Smooth muscle cell (in vitro differentiated cells): Measurements from ENCODE around the gene ANXA1. TPM values are rescaled to one million over a fixed set of nuclear protein-coding genes. Genes with fewer than 3 reads are reported as not detected.

Source experiments
- DNase-seq: peaks from one replicate; lab custom pipeline; 2025; ENCODE audit not compliant: unreplicated experiment; lab: John Stamatoyannopoulos, UW
- H2AFZ ChIP-seq: fragments of 200-600 bp; sonication (generic); 2 replicates; pipeline ENCODE4 v1.6.0; 2016; ENCODE audit warnings: antibody characterized with exemption, low read depth, mild to moderate bottlenecking
- H3F3A ChIP-seq: fragments of 200-600 bp; sonication (generic); 2 replicates; pipeline ENCODE4 v1.6.0; 2017; ENCODE audit warnings: antibody characterized with exemption, low read depth
- H3K27ac ChIP-seq: fragments of 200-600 bp; sonication (generic); 2 replicates; pipeline ENCODE4 v1.5.1; 2016; ENCODE audit warnings: low read depth, mild to moderate bottlenecking
- H3K27me3 ChIP-seq: fragments of 200-600 bp; sonication (generic); 2 replicates; pipeline ENCODE4 v1.6.1; 2016; ENCODE audit warnings: low read depth, mild to moderate bottlenecking
- H3K36me3 ChIP-seq: fragments of 200-600 bp; sonication (generic); 2 replicates; pipeline ENCODE4 v1.5.1; 2016; ENCODE audit warnings: low read depth
- H3K4me1 ChIP-seq: fragments of 200-600 bp; sonication (generic); 2 replicates; pipeline ENCODE4 v1.5.1; 2016; ENCODE audit warnings: low read depth
- H3K4me2 ChIP-seq: fragments of 200-600 bp; sonication (generic); 2 replicates; pipeline ENCODE4 v1.6.0; 2016; ENCODE audit warnings: mild to moderate bottlenecking
- H3K4me3 ChIP-seq: fragments of 200-600 bp; sonication (generic); 2 replicates; pipeline ENCODE4 v1.5.1; 2016; ENCODE audit warnings: mild to moderate bottlenecking
- H3K79me2 ChIP-seq: fragments of 200-600 bp; sonication (generic); 2 replicates; pipeline ENCODE4 v1.6.0; 2016; ENCODE audit warnings: low read depth, mild to moderate bottlenecking
- H3K9ac ChIP-seq: fragments of 200-600 bp; sonication (generic); 2 replicates; pipeline ENCODE4 v1.6.0; 2016; ENCODE audit warnings: low read depth
- H3K9me3 ChIP-seq: fragments of 200-600 bp; sonication (generic); replicated peaks from 2 replicates; pipeline ENCODE4 v1.5.1; 2016; ENCODE audit warnings: low read depth
- H4K20me1 ChIP-seq: fragments of 200-600 bp; sonication (generic); 2 replicates; pipeline ENCODE4 v1.6.0; 2016; ENCODE audit warnings: low read depth
- CTCF ChIP-seq: fragments of 200-600 bp; sonication (generic); IDR thresholded peaks from 2 replicates; pipeline ENCODE4 v1.5.1; 2017; ENCODE audit warnings: borderline replicate concordance, mild to moderate bottlenecking, antibody characterized with exemption; ENCODE audit not compliant: insufficient read depth, poor library complexity, severe bottlenecking
- WGBS: methylation state at CpG from one replicate; pipeline ENCODE4 v1.1.7; 2016; ENCODE audit warnings: low lambda C conversion rate; 5-methylcytosine and 5-hydroxymethylcytosine counted together
- polyA plus RNA-seq: library from polyadenylated mRNA; unstranded; fragments of >200 nt; fragmentation: Nextera tagmentation; extraction: Ambion mirVana; gene quantifications from 2 replicates; pipeline ENCODE4 v1.2.1, GENCODE V29; 2016
- total RNA-seq: library from RNA; depleted of rRNA; stranded (reverse); fragments of >200 nt; gene quantifications from 2 replicates; pipeline ENCODE4 v1.2.3, GENCODE V29; 2014

Gene ANXA1
- total and polyA plus RNA-seq, 2 experiments from 2014 or later, result 266 to 967 TPM

DNA sequence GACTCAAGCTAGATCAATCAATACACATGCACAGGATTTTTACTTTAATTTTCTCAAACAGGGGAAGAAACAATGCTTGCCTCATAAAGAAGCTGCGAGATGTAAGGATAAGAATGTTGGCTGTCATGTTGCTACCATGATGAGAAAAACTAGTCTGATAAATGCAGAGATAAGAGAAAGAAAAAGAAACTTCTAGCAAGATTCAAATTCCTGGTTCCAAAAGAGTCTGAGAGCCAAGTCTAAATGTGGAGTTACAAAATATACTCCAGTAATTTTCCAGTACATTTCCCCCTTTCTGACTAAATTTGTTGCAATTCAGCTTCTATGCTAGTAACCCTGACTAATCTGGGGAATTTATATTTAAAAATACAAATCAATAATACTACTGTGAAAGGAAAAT, 10.4 kb upstream of the ANXA1 start:
- Histone ChIP-seq H3K9me3 (no peaks in the 10 kb centered on the region), H3K4me1 (peaks cover 23% of the 10 kb centered on the region), H3K4me3 (no peak overlapping the region), H3K36me3 (no peaks in the 10 kb centered on the region), H3K9ac (no peak overlapping the region), H4K20me1 (no peaks in the 10 kb centered on the region), H3K79me2 (no peaks in the 10 kb centered on the region), H3K4me2 (no peak overlapping the region), H3K27me3 (no peaks in the 10 kb centered on the region), H3F3A (peaks cover 17% of the 10 kb centered on the region), H3K27ac (peak overlapping the region; percentile 20), H2AFZ (no peak overlapping the region)
- no peak for DNase-seq
- TF ChIP-seq CTCF, result no peak
- WGBS, result 76% methylated on average over 1 of the region's 1 CpG

GRCh38 chr9:73143711-73144328, 7.8 kb upstream of the ANXA1 start:
- 12% methylated on average over 2 of the region's 2 CpGs for WGBS
- peaks cover 14% of the 10 kb centered on the region for H3K4me1 ChIP-seq
- H3K9me3 ChIP-seq, result no peaks in the 10 kb centered on the region
- peak overlapping the region; percentile 6 for H2AFZ ChIP-seq
- no peak for DNase-seq
- no peaks in the 10 kb centered on the region for H3K36me3 ChIP-seq
- H3F3A ChIP-seq, result peaks cover 28% of the 10 kb centered on the region
- no peak overlapping the region for H3K4me3 ChIP-seq
- H4K20me1 ChIP-seq, result no peaks in the 10 kb centered on the region
- no peak for TF ChIP-seq CTCF
- peak overlapping the region; percentile 87 for H3K27ac ChIP-seq
- H3K79me2 ChIP-seq, result no peaks in the 10 kb centered on the region
- H3K27me3 ChIP-seq, result no peaks in the 10 kb centered on the region
- peak overlapping the region; percentile 27 for H3K9ac ChIP-seq
- H3K4me2 ChIP-seq, result peak overlapping the region; percentile 49

- no peak overlapping the region for H3K27ac ChIP-seq
- no peak overlapping the region for H3K4me3 ChIP-seq
- H2AFZ ChIP-seq, result no peak overlapping the region
- H3K4me2 ChIP-seq, result peak overlapping the region; percentile 12
- no peak overlapping the region for H3K9ac ChIP-seq
- no peak for DNase-seq
- TF ChIP-seq CTCF, result no peak
- H3K9me3 ChIP-seq, result no peaks in the 10 kb centered on the region
- no peaks in the 10 kb centered on the region for H4K20me1 ChIP-seq
- peaks cover 35% of the 10 kb centered on the region for H3F3A ChIP-seq
- no peaks in the 10 kb centered on the region for H3K27me3 ChIP-seq
- H3K4me1 ChIP-seq, result peaks cover 22% of the 10 kb centered on the region
- H3K36me3 ChIP-seq, result no peaks in the 10 kb centered on the region
- WGBS, result 80% methylated on average over 2 of the region's 2 CpGs
- H3K79me2 ChIP-seq, result peaks cover 11% of the 10 kb centered on the region
Observed at GRCh38 chr9:73146111-73146815, 5.4 kb upstream of the ANXA1 start.
